Small intestine (tissue), 7 donors: ENCODE measurements around the gene NEAT1. TPM values are rescaled to one million over a fixed set of nuclear protein-coding genes. Genes with fewer than 3 reads are reported as not detected.
A peak's percentile ranks its signal among the peaks of the same experiment; 100 is the strongest.

Experiments used
- DNase-seq, 2 donors: peaks; one replicate each; pipeline versions ENCODE4 v3.0.0 to v3.0.0-alpha.2; 2013
- FAIRE-seq: peaks from 2 replicates; lab custom pipeline; 2012; peaks lifted over from hg19 to GRCh38; lab: Jason Lieb, UNC
- H3K27ac ChIP-seq, 3 donors: one replicate each; pipeline ENCODE4 v1.5.1; 2013; ENCODE audit warnings: low read length in 2 of 3, mild to moderate bottlenecking in 2 of 3, control low read depth in 1 of 3, inconsistent platforms in 1 of 3, low read depth in 1 of 3, moderate library complexity in 1 of 3
- H3K27me3 ChIP-seq, 3 donors: one replicate each; pipeline ENCODE4 v1.6.1; 2013; ENCODE audit warnings: low read length in 3 of 3, inconsistent platforms in 1 of 3; ENCODE audit not compliant: control insufficient read depth in 3 of 3, insufficient read depth in 3 of 3
- H3K36me3 ChIP-seq, 3 donors: one replicate each; pipeline ENCODE4 v1.6.1; 2013; ENCODE audit warnings: low read length in 3 of 3, inconsistent platforms in 1 of 3, low read depth in 1 of 3, mild to moderate bottlenecking in 1 of 3, moderate library complexity in 1 of 3; ENCODE audit not compliant: control insufficient read depth in 3 of 3, insufficient read depth in 2 of 3
- H3K4me1 ChIP-seq, 3 donors: one replicate each; pipeline ENCODE4 v1.6.1; 2013; ENCODE audit warnings: low read length in 2 of 3, inconsistent platforms in 1 of 3, low read depth in 1 of 3, mild to moderate bottlenecking in 1 of 3, moderate library complexity in 1 of 3; ENCODE audit not compliant: control insufficient read depth in 3 of 3, insufficient read depth in 2 of 3
- H3K4me3 ChIP-seq, 3 donors: one replicate each; pipeline ENCODE4 v1.5.1; 2013; ENCODE audit warnings: low read length in 3 of 3, control low read depth in 1 of 3, inconsistent platforms in 1 of 3, low read depth in 1 of 3, mild to moderate bottlenecking in 1 of 3, moderate library complexity in 1 of 3
- H3K9me3 ChIP-seq, 2 donors: one replicate each; pipeline ENCODE4 v1.6.1; 2013; ENCODE audit warnings: low read depth in 1 of 2, low read length in 1 of 2; ENCODE audit not compliant: control insufficient read depth in 2 of 2, insufficient read depth in 1 of 2
- WGBS, 3 donors: extraction: QIAGEN DNeasy Blood & Tissue Kit; methylation state at CpG; one replicate each; pipeline ENCODE4 v1.1.7; 2013; 5-methylcytosine and 5-hydroxymethylcytosine counted together
- polyA plus RNA-seq, 4 donors: library from polyadenylated mRNA; stranded (reverse) in 3 of 4; unstranded in 1 of 4; fragments of 200-250 nt in 3 of 4; fragments of 120-200 nt in 1 of 4; gene quantifications; one replicate each; pipeline versions ENCODE4 v1.2.1 to v1.2.3, GENCODE V29; 2013
- donor health status: healthy with polysubstance abuse.
- donor health status: control.
- donor health status: control.
- donor health status: Bipolar disorder and iron deficiency.
- donor health status: healthy.

NEAT1 gene
- polyA plus RNA-seq, 4 donors, result 256 to 3,420 (median 1,041) TPM

- H3K27me3 ChIP-seq, result no peaks in the 10 kb centered on the region
- FAIRE-seq, result no peak
- DNase-seq, result no peak
- H3K9me3 ChIP-seq, result no peaks in the 10 kb centered on the region
- peaks cover 0 to 2% (median 0%) of the 10 kb centered on the region in 3 donors for H3K4me1 ChIP-seq
- 83 to 89% (median 86%) methylated on average over 9 of the region's 9 CpGs for WGBS, 3 donors
- no peak overlapping the region for H3K4me3 ChIP-seq
- peaks cover 0 to 22% (median 8%) of the 10 kb centered on the region in 3 donors for H3K36me3 ChIP-seq
- no peak overlapping the region for H3K27ac ChIP-seq
Observed at GRCh38 chr11:65435411-65435931, 12.9 kb downstream of the NEAT1 start.

GRCh38 chr11:65435981-65436411, 13.4 kb downstream of the NEAT1 start:
- Histone ChIP-seq H3K4me1 (peaks cover 0 to 2% (median 0%) of the 10 kb centered on the region in 3 donors), H3K27me3 (no peaks in the 10 kb centered on the region), H3K36me3 (peaks cover 0 to 22% (median 8%) of the 10 kb centered on the region in 3 donors), H3K9me3 (no peaks in the 10 kb centered on the region), H3K27ac (peak overlapping the region in 2 of 3 donors; percentile 12 to 64), H3K4me3 (no peak overlapping the region)
- DNase-seq, result peak in 1 of 2 donors; percentile 15
- no peak for FAIRE-seq
- 81 to 88% (median 84%) methylated on average over 8 of the region's 8 CpGs for WGBS, 3 donors

GRCh38 chr11:65436412-65437032, 13.9 kb downstream of the NEAT1 start:
- DNase-seq, result peak in 1 of 2 donors; percentile 22
- no peak for FAIRE-seq
- no peaks in the 10 kb centered on the region for H3K9me3 ChIP-seq
- H3K4me3 ChIP-seq, result no peak overlapping the region
- H3K27me3 ChIP-seq, result no peaks in the 10 kb centered on the region
- H3K4me1 ChIP-seq, result peaks cover 0 to 2% (median 0%) of the 10 kb centered on the region in 3 donors
- WGBS, 3 donors, result 81 to 86% (median 84%) methylated on average over 5 of the region's 5 CpGs
- peaks cover 0 to 25% (median 8%) of the 10 kb centered on the region in 3 donors for H3K36me3 ChIP-seq
- peak overlapping the region in 2 of 3 donors; percentile 12 to 64 for H3K27ac ChIP-seq

GRCh38 chr11:65437436-65438227, 15.0 kb downstream of the NEAT1 start:
- DNase-seq (no peak), FAIRE-seq (no peak)
- no peaks in the 10 kb centered on the region for H3K9me3 ChIP-seq
- WGBS, 3 donors, result 77 to 89% (median 85%) methylated on average over 14 of the region's 14 CpGs
- H3K27me3 ChIP-seq, result no peaks in the 10 kb centered on the region
- no peak overlapping the region for H3K27ac ChIP-seq
- peaks cover 0 to 7% (median 2%) of the 10 kb centered on the region in 3 donors for H3K4me1 ChIP-seq
- peak overlapping the region in 1 of 3 donors; percentile 1 for H3K4me3 ChIP-seq
- peaks cover 0 to 32% (median 8%) of the 10 kb centered on the region in 3 donors for H3K36me3 ChIP-seq

GRCh38 chr11:65438257-65439151, 15.9 kb downstream of the NEAT1 start:
- FAIRE-seq, result no peak
- H3K4me3 ChIP-seq, result peak overlapping the region in 1 of 3 donors; percentile 1
- 91 to 96% (median 95%) methylated on average over 9 of the region's 9 CpGs for WGBS, 3 donors
- no peak for DNase-seq
- H3K27me3 ChIP-seq, result no peaks in the 10 kb centered on the region
- H3K27ac ChIP-seq, result no peak overlapping the region
- peaks cover 0 to 37% (median 8%) of the 10 kb centered on the region in 3 donors for H3K36me3 ChIP-seq
- H3K9me3 ChIP-seq, result no peaks in the 10 kb centered on the region
- H3K4me1 ChIP-seq, result peaks cover 0 to 7% (median 2%) of the 10 kb centered on the region in 3 donors

GRCh38 chr11:65439331-65440181, 17.0 kb downstream of the NEAT1 start:
- H3K27me3 ChIP-seq, result no peaks in the 10 kb centered on the region
- 88 to 94% (median 88%) methylated on average over 7 of the region's 7 CpGs for WGBS, 3 donors
- peaks cover 0 to 7% (median 0%) of the 10 kb centered on the region in 3 donors for H3K4me1 ChIP-seq
- peaks cover 0 to 46% (median 7%) of the 10 kb centered on the region in 3 donors for H3K36me3 ChIP-seq
- H3K4me3 ChIP-seq, result no peak overlapping the region
- FAIRE-seq, result no peak
- peak in 1 of 2 donors; percentile 15 for DNase-seq
- H3K27ac ChIP-seq, result no peak overlapping the region
- H3K9me3 ChIP-seq, result no peaks in the 10 kb centered on the region

- 63 to 85% (median 73%) methylated on average over 8 of the region's 8 CpGs for WGBS, 3 donors
- FAIRE-seq, result no peak
- Histone ChIP-seq H3K27me3 (no peaks in the 10 kb centered on the region), H3K9me3 (no peaks in the 10 kb centered on the region), H3K36me3 (peaks cover 0 to 52% (median 5%) of the 10 kb centered on the region in 3 donors), H3K27ac (peak overlapping the region in 1 of 3 donors; percentile 57), H3K4me1 (peaks cover 0 to 7% (median 0%) of the 10 kb centered on the region in 3 donors), H3K4me3 (no peak overlapping the region)
- DNase-seq, result peak in 1 of 2 donors; percentile 12
Observed at GRCh38 chr11:65440831-65441499, 18.4 kb downstream of the NEAT1 start.
